IMR-90 (cell line): ENCODE results near the gene BGN. TPM values are rescaled to one million over a fixed set of nuclear protein-coding genes. Genes with fewer than 3 reads are reported as not detected.

Source experiments
- ATAC-seq: fragments of 200-7000 bp; cut with Tn5 transposase; 2 replicates; pipeline ENCODE4 v1.9.1; 2020; ENCODE audit warnings: low read depth, mild to moderate bottlenecking, moderate library complexity
- BruUV-seq: library from RNA; stranded (reverse); fragments of 400-500 nt; replicated peaks from 2 replicates; lab custom pipeline; 2021; lab: Mats Ljungman, UMichigan
- CTCF ChIA-PET: fragments of 300-600 bp; formaldehyde crosslinking; extraction: SDS; loops from one replicate; lab custom pipeline; 2021; ENCODE audit warnings: antibody characterized with exemption; lab: Yijun Ruan, JAX
- POLR2A ChIA-PET: fragments of 300-600 bp; sonication (Branson Sonifier 250); formaldehyde crosslinking; loops from one replicate; lab custom pipeline; 2022; ENCODE audit warnings: antibody characterized with exemption; ENCODE audit not compliant: unreplicated experiment; lab: Charles Lee
- DNase-seq: peaks from one replicate; pipeline ENCODE4 v3.0.0; 2013
- H2AFZ ChIP-seq: replicated peaks from 2 replicates; pipeline ENCODE3; 2013; ENCODE audit warnings: low read length, mild to moderate bottlenecking; ENCODE audit not compliant: poor library complexity
- H2AK5ac ChIP-seq: 2 replicates; pipeline ENCODE4 v1.6.1; 2013; ENCODE audit warnings: low read depth, low read length, inconsistent platforms
- H2AK9ac ChIP-seq: replicated peaks from 2 replicates; pipeline ENCODE3; 2013; ENCODE audit warnings: mild to moderate bottlenecking, low read depth, low read length, moderate library complexity; ENCODE audit not compliant: poor library complexity
- H2BK120ac ChIP-seq: 2 replicates; pipeline ENCODE4 v1.6.1; 2013; ENCODE audit warnings: low read depth, low read length, inconsistent platforms
- H2BK15ac ChIP-seq: 3 replicates; pipeline ENCODE4 v1.6.1; 2013; ENCODE audit warnings: low read depth, low read length, inconsistent platforms
- H2BK20ac ChIP-seq: 2 replicates; pipeline ENCODE4 v1.6.1; 2013; ENCODE audit warnings: low read depth, mild to moderate bottlenecking, inconsistent platforms, low read length, moderate library complexity
- H2BK5ac ChIP-seq: 2 replicates; pipeline ENCODE4 v1.6.1; 2013; ENCODE audit warnings: mild to moderate bottlenecking, low read depth, low read length, inconsistent platforms; ENCODE audit not compliant: poor library complexity, severe bottlenecking
- H3K14ac ChIP-seq: replicated peaks from 2 replicates; pipeline ENCODE4 v1.6.1; 2013; ENCODE audit warnings: low read depth, low read length, inconsistent platforms
- H3K18ac ChIP-seq: 2 replicates; pipeline ENCODE4 v1.6.1; 2013; ENCODE audit warnings: low read depth, low read length, control low read depth
- H3K23ac ChIP-seq: 2 replicates; pipeline ENCODE4 v1.6.1; 2013; ENCODE audit warnings: low read depth, low read length, inconsistent platforms
- H3K27ac ChIP-seq: 2 replicates; pipeline ENCODE4 v1.5.1; 2013; ENCODE audit warnings: mild to moderate bottlenecking, control low read depth, low read length; ENCODE audit not compliant: insufficient read depth
- H3K27me3 ChIP-seq: 2 replicates; pipeline ENCODE4 v1.6.1; 2013; ENCODE audit warnings: low read length; ENCODE audit not compliant: control insufficient read depth, insufficient read depth
- H3K36me3 ChIP-seq: 2 replicates; pipeline ENCODE4 v1.6.1; 2013; ENCODE audit warnings: low read length, mixed read lengths; ENCODE audit not compliant: control insufficient read depth, insufficient read depth
- H3K4ac ChIP-seq: 2 replicates; pipeline ENCODE4 v1.6.1; 2013; ENCODE audit warnings: low read depth, low read length, inconsistent platforms
- H3K4me1 ChIP-seq: 2 replicates; pipeline ENCODE4 v1.6.1; 2013; ENCODE audit warnings: low read length, mixed read lengths; ENCODE audit not compliant: control insufficient read depth, insufficient read depth
- H3K4me2 ChIP-seq: 2 replicates; pipeline ENCODE4 v1.6.1; 2013; ENCODE audit warnings: low read depth, mild to moderate bottlenecking, control low read depth, low read length, moderate library complexity
- H3K4me3 ChIP-seq: 2 replicates; pipeline ENCODE4 v1.5.1; 2013; ENCODE audit warnings: low read depth, mild to moderate bottlenecking, control low read depth, low read length, moderate library complexity; ENCODE audit not compliant: insufficient read depth
- H3K56ac ChIP-seq: 2 replicates; pipeline ENCODE4 v1.6.1; 2013; ENCODE audit warnings: low read length, inconsistent platforms; ENCODE audit not compliant: insufficient read depth; ENCODE audit errors: extremely low read depth
- H3K79me1 ChIP-seq, 2 experiments: 2 replicates each; pipeline ENCODE4 v1.6.1; 2013; ENCODE audit warnings: low read length in 2 of 2, inconsistent platforms in 1 of 2, low read depth in 1 of 2
- H3K9ac ChIP-seq: 2 replicates; pipeline ENCODE4 v1.6.1; 2013; ENCODE audit warnings: low read depth, low read length, control low read depth
- H3K9me1 ChIP-seq: 2 replicates; pipeline ENCODE4 v1.6.1; 2013; ENCODE audit warnings: low read length, inconsistent platforms; ENCODE audit not compliant: insufficient read depth
- H3K9me3 ChIP-seq: 2 replicates; pipeline ENCODE4 v1.6.1; 2013; ENCODE audit warnings: low read length; ENCODE audit not compliant: control insufficient read depth, insufficient read depth
- H4K20me1 ChIP-seq: 2 replicates; pipeline ENCODE4 v1.6.1; 2013; ENCODE audit warnings: low read length, inconsistent platforms; ENCODE audit not compliant: insufficient read depth
- H4K5ac ChIP-seq: 2 replicates; pipeline ENCODE4 v1.6.1; 2013; ENCODE audit warnings: mild to moderate bottlenecking, low read depth, low read length, control low read depth
- H4K8ac ChIP-seq, 2 experiments: 2 replicates each; pipeline ENCODE4 v1.6.1; 2013; ENCODE audit warnings: low read depth in 2 of 2, low read length in 2 of 2, control low read depth in 1 of 2, inconsistent platforms in 1 of 2
- H4K91ac ChIP-seq: 2 replicates; pipeline ENCODE4 v1.6.1; 2013; ENCODE audit warnings: low read depth, low read length, inconsistent platforms; ENCODE audit not compliant: insufficient read depth
- BHLHE40 ChIP-seq: fragments of 150-350 bp; IDR thresholded peaks from 2 replicates; pipeline ENCODE4 v1.6.1; 2016; ENCODE audit warnings: mild to moderate bottlenecking, low read depth, low read length
- CEBPB ChIP-seq: IDR thresholded peaks from 2 replicates; pipeline ENCODE4 v1.6.1; 2012; ENCODE audit warnings: low read depth, low read length, improper control_type of control experiment
- CHD1 ChIP-seq: IDR thresholded peaks from 2 replicates; pipeline ENCODE4 v1.6.1; 2012; ENCODE audit warnings: low read depth, low read length, improper control_type of control experiment
- CTCF ChIP-seq: conservative IDR thresholded peaks from 2 replicates; pipeline ENCODE4 v1.5.1; 2012; ENCODE audit warnings: mild to moderate bottlenecking, low read depth, low read length, improper control_type of control experiment
- ELK1 ChIP-seq: fragments of 150-350 bp; IDR thresholded peaks from 2 replicates; pipeline ENCODE4 v1.6.1; 2016; ENCODE audit warnings: low read depth, mild to moderate bottlenecking, low read length, moderate library complexity, borderline replicate concordance
- FOS ChIP-seq: fragments of 150-350 bp; IDR thresholded peaks from 2 replicates; pipeline ENCODE4 v1.6.1; 2016; ENCODE audit warnings: low read depth, low read length
- MAFK ChIP-seq: IDR thresholded peaks from 2 replicates; pipeline ENCODE4 v1.6.1; 2012; ENCODE audit warnings: low read depth, low read length, improper control_type of control experiment
- MAZ ChIP-seq: IDR thresholded peaks from 2 replicates; pipeline ENCODE4 v1.6.1; 2012; ENCODE audit warnings: low read depth, mild to moderate bottlenecking, low read length, improper control_type of control experiment, moderate library complexity, borderline replicate concordance
- MXI1 ChIP-seq: IDR thresholded peaks from 2 replicates; pipeline ENCODE4 v1.6.1; 2012; ENCODE audit warnings: low read depth, mild to moderate bottlenecking, low read length, moderate library complexity, borderline replicate concordance
- NFE2L2 ChIP-seq: fragments of 150-350 bp; IDR thresholded peaks from 2 replicates; pipeline ENCODE4 v1.6.1; 2016; ENCODE audit warnings: low read depth, mild to moderate bottlenecking, low read length
- POLR2A ChIP-seq: IDR thresholded peaks from 2 replicates; pipeline ENCODE4 v1.6.1; 2012; ENCODE audit warnings: mild to moderate bottlenecking, low read depth, low read length
- RAD21 ChIP-seq: IDR thresholded peaks from 2 replicates; pipeline ENCODE4 v1.6.1; 2012; ENCODE audit warnings: low read length, improper control_type of control experiment
- RCOR1 ChIP-seq: IDR thresholded peaks from 2 replicates; pipeline ENCODE4 v1.6.1; 2012; ENCODE audit warnings: mild to moderate bottlenecking, low read length, improper control_type of control experiment; ENCODE audit not compliant: insufficient replicate concordance
- RFX5 ChIP-seq: IDR thresholded peaks from 2 replicates; pipeline ENCODE4 v1.8.0; 2012; ENCODE audit warnings: low read depth, mild to moderate bottlenecking, low read length, moderate library complexity
- SMC3 ChIP-seq: fragments of 150-350 bp; IDR thresholded peaks from 2 replicates; pipeline ENCODE4 v1.6.1; 2016; ENCODE audit warnings: low read depth, mild to moderate bottlenecking, antibody characterized with exemption, low read length, moderate library complexity
- USF2 ChIP-seq: fragments of 150-350 bp; IDR thresholded peaks from 2 replicates; pipeline ENCODE4 v1.6.1; 2017; ENCODE audit warnings: mild to moderate bottlenecking, antibody characterized with exemption, low read length, low read depth
- WGBS, 2 experiments: methylation state at CpG; one replicate each; pipeline versions ENCODE4 v1.1.5 to v1.1.7; 2013; ENCODE audit warnings: missing lambda C conversion rate in 2 of 2; ENCODE audit not compliant: insufficient read length in 1 of 2; ENCODE audit errors: extremely low coverage in 2 of 2; 5-methylcytosine and 5-hydroxymethylcytosine counted together
- dilution Hi-C: fragments of 300-500 bp; cut with HindIII; formaldehyde crosslinking; loops from one replicate; pipeline ENCODE4 v1.14.3; 2018; ENCODE audit warnings: low sequenced_read_pairs; ENCODE audit not compliant: unreplicated experiment
- in situ Hi-C: fragments of 300-500 bp; cut with MboI; formaldehyde crosslinking; loops from 3 replicates; pipeline ENCODE4 v1.14.3; 2019; ENCODE audit warnings: low sequenced_read_pairs, inconsistent platforms, mixed read lengths
- intact Hi-C: fragments of 100-400 bp; cut with micrococcal nuclease; formaldehyde crosslinking; loops from 2 replicates; pipeline ENCODE4 v1.10.0; 2022
- polyA plus RNA-seq, 3 experiments: library from polyadenylated mRNA; depleted of rRNA; stranded (reverse); fragments of >200 nt; gene quantifications; 2 replicates each; pipeline ENCODE4 v1.2.3, GENCODE V29; 2012; ENCODE audit warnings: low replicate concordance in 1 of 3
- total RNA-seq: library from RNA; depleted of rRNA; stranded (reverse); fragments of >200 nt; gene quantifications from 2 replicates; pipeline ENCODE4 v1.2.3, GENCODE V29; 2012

Gene BGN
- total and polyA plus RNA-seq, 2 of the 4 experiments (the other 2 are of a cell fraction) = 11.3 to 298 TPM

GRCh38 chrX:153447581-153447960 lies 47.2 kb upstream of the BGN start:
- Histone ChIP-seq H3K23ac (no peak overlapping the region), H2BK15ac (no peak overlapping the region), H3K27ac (no peak overlapping the region), H3K27me3 (no peaks in the 10 kb centered on the region), H3K56ac (no peak overlapping the region), H4K8ac (no peak overlapping the region), H2BK120ac (no peak overlapping the region), H4K20me1 (no peaks in the 10 kb centered on the region; the same call in 1 of the 2 replicates), H3K9ac (no peak overlapping the region), H3K36me3 (no peaks in the 10 kb centered on the region), H3K4ac (no peak overlapping the region), H2AFZ (no peak overlapping the region), H2BK5ac (no peak overlapping the region), H3K18ac (no peak overlapping the region), H3K4me2 (no peak overlapping the region), H2BK20ac (no peak overlapping the region), H4K5ac (no peak overlapping the region), H4K91ac (no peak overlapping the region), H3K79me1 (no peaks in the 10 kb centered on the region), H3K9me1 (no peaks in the 10 kb centered on the region), H3K4me1 (no peaks in the 10 kb centered on the region), H2AK9ac (no peak overlapping the region), H2AK5ac (no peak overlapping the region), H3K14ac (no peak overlapping the region), H3K4me3 (no peak overlapping the region), H3K9me3 (peaks cover 3% of the 10 kb centered on the region; the same call in 1 of the 2 replicates)
- no peak for ATAC-seq
- no TSS peak for BruUV-seq
- ChIA-PET CTCF (no interaction called here), POLR2A (no interaction called here)
- intact Hi-C loops (no loop called here), in situ Hi-C loops (no loop called here), dilution Hi-C loops (no loop called here)
- WGBS, 2 experiments = 92% methylated on average over 2 of the region's 8 CpGs; no CpG with 5 or more reads in 1 of the 2 experiments
- TF ChIP-seq MAZ (no peak), CEBPB (no peak), RAD21 (no peak), CTCF (no peak), RFX5 (no peak), RCOR1 (no peak), CHD1 (no peak), POLR2A (no peak), SMC3 (no peak), NFE2L2 (no peak), ELK1 (no peak), USF2 (no peak), BHLHE40 (no peak), MAFK (no peak), MXI1 (no peak), FOS (no peak)
- DNase-seq = no peak
